WI38 (cell line): Measurements from ENCODE around the gene IRX2.

ENCODE experiments used
- H3K4me3 ChIP-seq: 2 replicates; pipeline ENCODE4 v1.5.1; 2011; ENCODE audit warnings: low read depth, mild to moderate bottlenecking, control low read depth, low read length
- TF ChIP-seq, protein P1 (sequence below): IDR thresholded peaks from 2 replicates; pipeline ENCODE4 v1.5.1; 2012; ENCODE audit warnings: low read depth, mild to moderate bottlenecking, control low read depth, low read length

Gene IRX2

DNA sequence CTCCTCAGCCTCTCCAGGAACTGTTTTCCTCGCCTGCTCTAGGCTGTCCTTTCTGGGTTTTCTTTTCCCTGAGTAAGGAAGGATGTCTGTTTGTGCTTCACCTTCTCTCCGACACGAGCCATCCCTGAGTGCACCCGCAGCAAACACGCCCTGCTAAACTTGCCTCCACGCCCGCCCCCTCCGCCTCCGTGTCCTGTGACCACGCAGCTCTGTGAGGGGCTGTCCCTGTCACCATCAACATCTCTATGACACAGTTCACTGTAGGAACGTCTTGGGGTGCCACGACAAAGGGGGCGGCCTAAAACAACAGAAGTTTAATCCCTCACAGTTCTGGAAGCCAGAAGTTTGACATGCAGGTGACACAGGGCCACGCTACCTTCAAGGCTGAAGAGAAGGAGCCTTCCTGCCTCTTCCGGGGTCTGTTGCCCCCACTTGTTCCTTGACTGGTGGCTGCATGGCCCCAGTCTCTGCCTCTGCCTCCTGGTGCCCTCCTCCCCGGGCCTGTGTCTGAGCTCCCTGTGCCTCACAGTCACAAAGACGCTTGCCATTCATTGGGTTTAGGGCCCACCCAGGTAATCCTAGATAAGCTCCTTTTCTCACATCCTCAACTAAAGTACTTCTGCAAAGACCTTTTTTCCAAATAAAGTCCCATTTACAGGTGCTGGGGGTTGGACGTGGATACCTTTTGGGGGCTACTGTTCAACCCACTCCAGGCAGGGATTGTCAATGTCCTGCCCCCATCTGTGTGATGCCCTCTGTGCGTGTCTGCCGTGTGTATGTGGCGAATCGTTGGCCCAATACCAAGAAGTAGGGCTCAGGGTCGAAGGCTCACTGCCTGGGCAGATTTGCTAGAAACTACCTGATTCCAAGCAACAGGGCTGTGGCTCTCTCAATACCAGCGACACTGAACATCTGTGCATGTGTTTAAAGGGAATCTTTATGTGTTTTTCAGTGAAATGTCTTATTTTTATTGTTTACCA lies 39.7 kb downstream of the IRX2 start:
- H3K4me3 ChIP-seq: no peak overlapping the region
- TF ChIP-seq, protein P1, sequence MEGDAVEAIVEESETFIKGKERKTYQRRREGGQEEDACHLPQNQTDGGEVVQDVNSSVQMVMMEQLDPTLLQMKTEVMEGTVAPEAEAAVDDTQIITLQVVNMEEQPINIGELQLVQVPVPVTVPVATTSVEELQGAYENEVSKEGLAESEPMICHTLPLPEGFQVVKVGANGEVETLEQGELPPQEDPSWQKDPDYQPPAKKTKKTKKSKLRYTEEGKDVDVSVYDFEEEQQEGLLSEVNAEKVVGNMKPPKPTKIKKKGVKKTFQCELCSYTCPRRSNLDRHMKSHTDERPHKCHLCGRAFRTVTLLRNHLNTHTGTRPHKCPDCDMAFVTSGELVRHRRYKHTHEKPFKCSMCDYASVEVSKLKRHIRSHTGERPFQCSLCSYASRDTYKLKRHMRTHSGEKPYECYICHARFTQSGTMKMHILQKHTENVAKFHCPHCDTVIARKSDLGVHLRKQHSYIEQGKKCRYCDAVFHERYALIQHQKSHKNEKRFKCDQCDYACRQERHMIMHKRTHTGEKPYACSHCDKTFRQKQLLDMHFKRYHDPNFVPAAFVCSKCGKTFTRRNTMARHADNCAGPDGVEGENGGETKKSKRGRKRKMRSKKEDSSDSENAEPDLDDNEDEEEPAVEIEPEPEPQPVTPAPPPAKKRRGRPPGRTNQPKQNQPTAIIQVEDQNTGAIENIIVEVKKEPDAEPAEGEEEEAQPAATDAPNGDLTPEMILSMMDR: no peak

DNA sequence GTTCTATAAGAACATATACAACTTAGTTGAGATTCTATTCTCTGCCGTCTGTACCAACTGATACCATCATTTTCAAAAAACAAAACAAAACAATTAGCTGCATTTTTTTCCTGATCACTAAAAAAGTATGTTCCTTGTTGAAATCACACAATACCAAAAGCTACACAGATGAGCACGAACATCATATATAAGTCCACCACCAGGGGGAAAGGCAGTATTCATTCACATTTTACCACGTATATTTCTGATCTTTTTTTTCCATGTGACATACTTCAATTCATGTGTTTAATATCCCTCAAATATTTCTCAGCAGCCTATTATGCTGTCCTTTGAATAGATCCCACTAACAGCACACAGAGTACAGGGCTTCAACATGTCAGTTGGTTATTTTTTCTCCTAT lies 40.6 kb downstream of the IRX2 start:
- H3K4me3 ChIP-seq: no peak overlapping the region
- TF ChIP-seq, protein P1: no peak

DNA sequence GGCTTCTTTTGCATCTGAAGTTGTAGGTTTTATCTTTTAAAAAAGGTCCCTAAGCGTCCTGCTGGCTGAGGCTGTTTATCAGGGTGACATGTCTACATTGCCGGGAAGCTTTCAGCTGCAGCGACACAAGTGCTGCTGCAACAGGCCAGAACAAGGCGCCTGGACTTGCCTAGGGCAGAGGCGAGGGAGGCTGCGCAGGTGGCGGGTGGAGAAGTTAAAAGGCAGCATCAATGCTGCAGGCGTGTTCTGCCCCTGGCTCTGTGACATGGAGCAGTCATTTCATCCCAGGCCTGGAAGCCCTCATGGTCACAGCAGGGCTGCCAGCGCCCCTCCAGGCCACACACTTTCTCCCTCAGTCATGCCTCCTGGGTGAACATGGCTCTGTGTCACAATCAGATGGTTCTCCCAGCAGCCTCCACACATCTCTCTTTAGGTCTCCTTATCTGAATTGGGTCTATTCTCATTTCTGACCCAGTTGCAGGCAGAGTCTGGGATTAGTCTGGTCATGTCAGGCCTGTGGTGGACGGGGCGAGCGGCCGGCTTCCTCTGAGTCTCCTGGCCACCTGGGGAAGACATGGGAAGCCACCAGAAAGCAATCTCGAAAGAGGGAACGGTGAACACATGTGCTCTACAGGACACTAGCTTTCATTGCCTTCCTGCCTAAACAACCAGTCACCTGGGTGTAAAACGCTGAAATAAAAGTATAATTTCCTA lies 41.3 kb downstream of the IRX2 start:
- no peak overlapping the region for H3K4me3 ChIP-seq
- TF ChIP-seq, protein P1: no peak

DNA sequence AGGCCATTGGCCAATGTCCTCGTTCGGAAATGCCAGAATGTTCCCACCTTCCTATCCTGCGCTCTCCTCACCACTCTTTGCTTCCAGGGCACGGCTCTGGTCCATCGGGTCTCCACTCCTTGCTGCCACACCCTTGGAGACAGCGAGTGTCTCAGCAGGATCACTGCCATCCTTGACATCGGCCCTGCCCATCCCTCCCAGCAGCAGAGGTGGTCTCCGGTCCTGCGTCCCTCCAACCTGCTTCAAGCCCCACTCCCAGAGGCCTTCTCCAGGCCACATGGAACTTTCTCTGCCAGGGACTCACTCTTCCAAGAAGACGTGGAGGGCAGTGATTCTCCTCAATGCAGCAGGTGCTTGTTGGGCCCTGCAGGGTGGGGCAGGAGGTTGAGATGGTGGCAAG lies 42.7 kb downstream of the IRX2 start:
- TF ChIP-seq, protein P1: no peak
- H3K4me3 ChIP-seq: no peak overlapping the region

DNA sequence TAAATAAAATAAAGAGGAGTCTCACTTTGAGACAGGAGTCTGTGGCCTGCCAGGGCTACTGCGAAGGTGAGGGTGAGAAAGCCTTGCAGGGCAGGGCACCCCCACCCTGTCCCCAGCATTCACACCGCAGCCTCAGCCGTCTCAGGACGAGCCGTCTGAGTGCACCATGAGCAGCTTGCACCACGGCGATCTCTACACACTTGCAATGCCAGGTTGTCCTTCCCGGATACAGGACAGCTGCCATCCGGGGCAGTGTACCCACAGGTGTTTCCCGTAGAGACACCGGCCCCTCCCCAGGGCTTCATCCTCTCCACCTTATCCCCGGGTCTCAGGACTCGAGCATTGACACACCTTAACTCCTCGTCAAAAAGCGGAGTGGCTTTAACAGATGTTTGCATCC lies 43.3 kb downstream of the IRX2 start:
- TF ChIP-seq, protein P1: no peak
- no peak overlapping the region for H3K4me3 ChIP-seq

DNA sequence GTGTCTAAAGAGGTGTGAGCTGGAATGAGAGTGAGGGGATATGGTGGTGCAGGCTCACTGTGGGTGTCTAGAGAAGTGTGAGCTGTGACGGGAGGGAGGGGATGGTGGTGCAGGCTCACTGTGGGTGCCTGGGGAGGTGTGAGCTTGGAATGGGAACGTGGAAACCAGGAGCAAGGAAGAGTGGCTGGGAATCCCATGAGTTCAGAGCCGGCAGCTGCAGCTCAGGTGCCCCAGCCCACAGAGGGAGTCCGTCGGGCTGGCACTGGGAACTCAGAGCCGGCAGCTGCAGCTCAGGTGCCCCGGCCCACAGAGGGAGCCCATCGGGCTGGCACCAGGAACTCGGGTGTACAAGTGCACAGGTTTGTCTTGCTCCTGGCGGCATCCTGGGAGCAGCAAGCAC lies 45.6 kb downstream of the IRX2 start:
- TF ChIP-seq, protein P1: no peak
- H3K4me3 ChIP-seq: no peak overlapping the region
